BLaER1 (cell line): ENCODE results near the gene DIP2C.
"Not testable (repeated sequence)": the region's sequence is repeated elsewhere in the genome, so short reads cannot be mapped to it uniquely, and the experiment has no call there.

ENCODE experiments used
- H3K27ac ChIP-seq: shearing (Covaris generic); formaldehyde crosslinking; 2 replicates; pipeline ENCODE4 v1.8.1; 2022
- H3K27me3 ChIP-seq: shearing (Covaris generic); formaldehyde crosslinking; 2 replicates; pipeline ENCODE4 v1.8.1; 2022
- H3K36me3 ChIP-seq: shearing (Covaris generic); formaldehyde crosslinking; 2 replicates; pipeline ENCODE4 v1.8.1; 2022
- H3K4me1 ChIP-seq: shearing (Covaris generic); formaldehyde crosslinking; 2 replicates; pipeline ENCODE4 v1.8.1; 2022
- H3K4me2 ChIP-seq: shearing (Covaris generic); formaldehyde crosslinking; 2 replicates; pipeline ENCODE4 v1.8.1; 2022
- H3K4me3 ChIP-seq: shearing (Covaris generic); formaldehyde crosslinking; 2 replicates; pipeline ENCODE4 v1.8.1; 2022
- H3K9ac ChIP-seq: shearing (Covaris generic); formaldehyde crosslinking; 2 replicates; pipeline ENCODE4 v1.8.1; 2022
- H3K9me3 ChIP-seq: shearing (Covaris generic); formaldehyde crosslinking; 2 replicates; pipeline ENCODE4 v1.8.1; 2022
- H4K20me1 ChIP-seq: shearing (Covaris generic); formaldehyde crosslinking; 2 replicates; pipeline ENCODE4 v1.8.1; 2022
- Cebpa-rat ChIP-seq: shearing (Covaris generic); IDR thresholded peaks from 2 replicates; pipeline ENCODE4 v1.8.1; 2022

DIP2C gene

DNA sequence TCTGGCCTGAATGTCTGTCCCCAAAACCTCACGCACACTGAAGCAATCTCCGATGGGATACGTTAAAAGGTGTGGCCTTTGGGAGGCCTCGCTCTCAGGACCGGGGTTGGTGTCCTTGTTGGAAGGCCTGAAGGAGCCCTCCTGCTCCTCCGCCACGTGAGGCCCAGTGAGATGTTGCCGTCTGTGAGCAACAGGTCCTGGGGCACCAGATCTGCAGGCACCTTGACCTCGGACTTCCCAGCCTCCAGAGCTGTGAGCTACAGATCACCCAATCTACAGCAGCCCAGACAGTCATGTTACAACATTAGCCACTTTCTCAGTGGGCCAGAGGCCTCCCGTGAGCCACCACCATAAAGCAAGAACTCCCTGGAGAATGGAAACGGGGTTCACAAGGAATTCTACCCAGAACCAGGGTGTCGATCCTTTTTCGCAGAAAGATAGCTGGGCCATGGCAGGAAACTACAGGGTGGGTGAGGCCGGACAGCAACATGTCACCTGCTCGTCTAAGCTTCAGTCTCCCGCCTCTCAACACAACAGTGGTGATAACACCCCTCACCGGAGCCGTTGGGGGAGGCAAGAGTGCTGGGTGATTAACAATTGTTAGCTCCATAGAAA is 87.0 kb downstream of the DIP2C start:
- H4K20me1 ChIP-seq, result peaks cover 100% of the 10 kb centered on the region
- no peak overlapping the region for H3K4me3 ChIP-seq
- H3K27me3 ChIP-seq, result peaks cover 27% of the 10 kb centered on the region
- H3K9me3 ChIP-seq, result no peaks in the 10 kb centered on the region
- H3K36me3 ChIP-seq, result no peaks in the 10 kb centered on the region
- peak overlapping the region; percentile 32 for H3K4me2 ChIP-seq
- no peak overlapping the region for H3K9ac ChIP-seq
- peaks cover 65% of the 10 kb centered on the region for H3K4me1 ChIP-seq
- H3K27ac ChIP-seq, result no peak overlapping the region
- no peak for TF ChIP-seq Cebpa-rat

DNA sequence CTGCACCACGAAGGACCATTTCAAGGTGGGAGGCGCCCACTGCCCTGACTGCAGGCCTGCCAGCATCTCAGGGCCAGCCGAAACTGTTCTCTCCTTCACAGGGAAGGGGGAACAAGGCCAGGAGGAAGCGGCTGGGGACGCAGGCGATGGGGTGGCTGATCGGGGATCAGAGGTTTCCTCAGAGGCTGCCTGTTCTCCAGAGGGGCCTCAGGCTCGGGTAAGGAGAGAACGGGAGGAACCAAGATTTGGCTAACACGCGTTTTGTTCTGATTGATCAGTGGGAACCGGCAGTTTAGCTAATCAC is 87.9 kb downstream of the DIP2C start:
- peaks cover 56% of the 10 kb centered on the region for H3K4me1 ChIP-seq
- no peak overlapping the region for H3K27ac ChIP-seq
- TF ChIP-seq Cebpa-rat, result no peak
- peaks cover 100% of the 10 kb centered on the region for H4K20me1 ChIP-seq
- peaks cover 20% of the 10 kb centered on the region for H3K27me3 ChIP-seq
- no peaks in the 10 kb centered on the region for H3K9me3 ChIP-seq
- H3K9ac ChIP-seq, result no peak overlapping the region
- peak overlapping the region; percentile 32 for H3K4me2 ChIP-seq
- H3K36me3 ChIP-seq, result peaks cover 7% of the 10 kb centered on the region; the same call in 1 of the 2 replicates
- H3K4me3 ChIP-seq, result no peak overlapping the region

DNA sequence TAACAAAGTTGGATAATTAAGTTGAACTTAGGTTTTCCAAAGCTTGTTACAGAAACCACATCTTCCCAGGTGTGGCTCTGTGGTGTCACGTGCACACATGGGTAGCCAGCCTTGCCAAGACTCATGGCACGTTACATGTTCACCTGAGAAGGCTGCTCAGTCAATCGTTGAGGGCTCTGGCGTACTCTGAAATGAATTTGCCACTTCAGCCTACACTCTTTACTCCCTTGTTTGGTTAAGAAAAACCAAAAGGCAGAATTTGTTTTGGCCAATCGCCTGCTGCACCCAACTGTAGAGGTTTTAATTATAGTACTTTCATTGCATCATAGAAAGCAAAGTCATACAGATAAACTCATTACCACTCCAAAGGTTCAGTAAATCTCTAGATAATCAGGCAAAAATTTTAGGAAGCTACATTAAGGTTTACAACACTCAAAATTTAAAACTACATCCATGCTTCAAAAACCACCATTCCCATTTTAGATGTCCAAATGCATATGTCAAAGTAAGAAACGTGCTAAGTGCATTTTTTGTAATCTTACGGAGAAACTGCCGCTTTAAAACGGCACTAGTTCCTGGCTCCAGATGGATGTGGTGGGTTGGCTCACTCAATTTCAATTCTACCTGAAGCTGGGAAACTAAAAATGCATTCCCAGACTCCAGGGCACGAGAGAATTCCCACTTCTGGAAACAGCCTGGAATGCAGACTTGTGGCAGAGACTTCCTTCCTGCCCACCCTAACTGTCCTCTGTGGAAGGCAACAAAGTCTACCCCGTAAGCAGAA is 88.4 kb downstream of the DIP2C start:
- H3K36me3 ChIP-seq, result peaks cover 7% of the 10 kb centered on the region; the same call in 1 of the 2 replicates
- no peak overlapping the region for H3K4me3 ChIP-seq
- no peak for TF ChIP-seq Cebpa-rat
- peaks cover 100% of the 10 kb centered on the region for H4K20me1 ChIP-seq
- peaks cover 51% of the 10 kb centered on the region for H3K4me1 ChIP-seq
- H3K27ac ChIP-seq, result no peak overlapping the region
- H3K9ac ChIP-seq, result no peak overlapping the region
- peaks cover 15% of the 10 kb centered on the region; the same call in 1 of the 2 replicates for H3K27me3 ChIP-seq
- no peaks in the 10 kb centered on the region for H3K9me3 ChIP-seq
- peak overlapping the region; percentile 32 for H3K4me2 ChIP-seq

DNA sequence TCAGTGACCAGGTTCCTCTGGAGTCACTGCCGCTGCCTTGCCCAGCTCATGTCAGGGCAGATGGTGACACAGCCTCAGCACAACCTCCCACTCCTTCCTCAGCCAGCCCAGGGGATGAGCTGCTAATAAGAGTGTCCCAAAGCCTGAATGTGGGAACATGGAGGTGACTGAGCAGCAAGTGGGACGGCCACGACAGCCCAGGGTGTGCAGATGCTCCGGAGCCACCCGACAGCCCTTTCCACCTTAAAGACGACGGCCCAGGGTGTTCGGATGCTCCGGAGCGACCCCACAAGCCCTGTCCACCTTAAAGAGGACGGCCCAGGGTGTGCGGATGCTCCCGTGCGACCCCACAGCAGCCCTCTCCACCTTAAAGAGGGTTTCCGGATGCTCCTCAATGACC is 89.2 kb downstream of the DIP2C start:
- H3K27ac ChIP-seq, result no peak overlapping the region
- peaks cover 6% of the 10 kb centered on the region; the same call in 1 of the 2 replicates for H3K27me3 ChIP-seq
- H4K20me1 ChIP-seq, result peaks cover 100% of the 10 kb centered on the region
- no peak for TF ChIP-seq Cebpa-rat
- H3K4me3 ChIP-seq, result no peak overlapping the region
- no peak overlapping the region for H3K4me2 ChIP-seq
- H3K9ac ChIP-seq, result no peak overlapping the region
- peaks cover 42% of the 10 kb centered on the region for H3K4me1 ChIP-seq
- H3K9me3 ChIP-seq, result no peaks in the 10 kb centered on the region
- peaks cover 7% of the 10 kb centered on the region; the same call in 1 of the 2 replicates for H3K36me3 ChIP-seq

DNA sequence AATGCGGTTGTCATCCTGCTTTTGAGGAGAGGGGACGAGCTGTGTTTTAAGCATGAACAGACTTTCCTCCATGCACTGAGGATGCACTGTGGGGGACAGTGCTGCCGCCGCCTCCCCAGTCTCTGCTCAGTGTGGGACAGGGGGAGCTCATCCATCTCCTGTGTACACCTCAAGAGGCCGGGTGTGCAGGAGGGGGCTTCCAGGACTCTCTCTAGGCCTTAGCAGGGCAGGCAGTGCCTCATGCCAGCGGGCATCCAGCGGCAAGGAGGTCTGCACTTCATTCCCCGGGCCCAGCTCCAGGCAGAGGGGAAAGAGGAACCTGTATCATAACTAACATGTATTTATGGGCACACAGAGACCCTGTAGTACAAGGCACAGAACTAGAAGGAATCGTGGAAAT is 89.7 kb downstream of the DIP2C start:
- Histone ChIP-seq H3K4me1 (peaks cover 46% of the 10 kb centered on the region), H3K4me2 (no peak overlapping the region), H3K4me3 (no peak overlapping the region), H3K27ac (no peak overlapping the region), H3K36me3 (peaks cover 7% of the 10 kb centered on the region; the same call in 1 of the 2 replicates), H4K20me1 (peaks cover 100% of the 10 kb centered on the region), H3K27me3 (peaks cover 2% of the 10 kb centered on the region; the same call in 1 of the 2 replicates), H3K9me3 (no peaks in the 10 kb centered on the region), H3K9ac (no peak overlapping the region)
- no peak for TF ChIP-seq Cebpa-rat

DNA sequence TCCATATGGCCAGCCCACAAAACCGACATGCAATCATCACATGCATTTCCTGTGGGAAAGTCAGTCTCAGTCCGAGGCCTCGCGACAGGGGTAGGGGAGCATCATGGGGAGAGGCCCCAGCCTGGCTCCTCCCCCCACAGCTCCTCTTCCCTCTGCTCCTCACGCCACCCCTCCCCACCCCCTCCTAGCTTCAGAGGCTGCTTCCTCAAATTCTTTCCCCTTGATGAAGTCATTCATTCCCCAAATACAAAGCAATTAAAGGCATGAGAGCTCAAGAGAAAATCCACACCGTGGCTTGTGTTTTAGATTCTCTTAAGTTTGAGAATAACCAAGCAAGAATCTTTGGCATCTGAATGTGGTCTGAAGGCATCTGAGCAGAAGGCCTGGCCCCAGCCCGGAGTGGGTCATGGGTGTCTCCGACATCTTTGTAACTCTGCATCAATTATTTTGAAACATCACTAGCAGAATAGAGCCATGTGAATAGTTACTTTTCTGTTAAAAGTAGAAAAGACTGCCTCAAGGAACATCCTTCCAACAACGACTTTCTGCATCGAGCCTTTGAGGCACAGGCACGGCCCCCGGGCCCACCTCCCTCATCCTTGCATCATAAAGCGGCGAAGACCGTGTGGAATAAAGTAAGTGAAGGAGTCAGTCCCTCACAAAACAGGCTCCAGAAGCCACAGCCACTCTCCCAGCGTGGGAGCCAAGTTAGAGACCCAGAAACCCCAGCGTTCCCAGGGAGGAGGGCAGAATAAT is 90.9 kb downstream of the DIP2C start:
- peaks cover 49% of the 10 kb centered on the region for H3K4me1 ChIP-seq
- H4K20me1 ChIP-seq, result peaks cover 100% of the 10 kb centered on the region
- no peak overlapping the region for H3K4me3 ChIP-seq
- no peak for TF ChIP-seq Cebpa-rat
- no peaks in the 10 kb centered on the region for H3K27me3 ChIP-seq
- H3K27ac ChIP-seq, result no peak overlapping the region
- H3K36me3 ChIP-seq, result peaks cover 7% of the 10 kb centered on the region; the same call in 1 of the 2 replicates
- H3K4me2 ChIP-seq, result 0 out of 2 replicates have a peak overlapping the region, but pooled peaks have one; percentile 4
- H3K9me3 ChIP-seq, result no peaks in the 10 kb centered on the region
- no peak overlapping the region for H3K9ac ChIP-seq

DNA sequence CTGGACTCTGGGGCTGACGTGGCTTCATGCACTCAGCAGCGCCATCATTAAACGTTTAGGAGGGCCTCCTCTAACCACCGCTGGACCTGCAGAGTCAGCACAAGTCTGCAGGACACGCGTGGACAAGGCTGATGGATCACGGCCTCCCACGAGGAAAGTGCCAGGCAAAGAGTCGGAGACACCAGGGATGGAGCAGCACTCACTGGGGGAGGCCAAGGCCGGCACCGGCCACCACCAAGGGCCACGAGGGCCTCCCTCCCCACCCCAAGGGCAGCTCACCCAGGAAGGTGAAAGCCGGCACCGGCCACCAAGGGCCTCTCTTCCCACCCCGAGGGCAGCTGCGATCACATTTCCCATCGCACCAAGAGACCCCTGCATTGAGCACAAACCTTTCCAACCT is 91.5 kb downstream of the DIP2C start:
- Histone ChIP-seq H3K4me1 (peaks cover 49% of the 10 kb centered on the region), H3K36me3 (peaks cover 7% of the 10 kb centered on the region; the same call in 1 of the 2 replicates), H3K9me3 (no peaks in the 10 kb centered on the region), H3K27me3 (no peaks in the 10 kb centered on the region), H3K27ac (no peak overlapping the region), H3K9ac (no peak overlapping the region), H3K4me3 (no peak overlapping the region), H3K4me2 (no peak overlapping the region), H4K20me1 (peaks cover 100% of the 10 kb centered on the region)
- no peak for TF ChIP-seq Cebpa-rat

DNA sequence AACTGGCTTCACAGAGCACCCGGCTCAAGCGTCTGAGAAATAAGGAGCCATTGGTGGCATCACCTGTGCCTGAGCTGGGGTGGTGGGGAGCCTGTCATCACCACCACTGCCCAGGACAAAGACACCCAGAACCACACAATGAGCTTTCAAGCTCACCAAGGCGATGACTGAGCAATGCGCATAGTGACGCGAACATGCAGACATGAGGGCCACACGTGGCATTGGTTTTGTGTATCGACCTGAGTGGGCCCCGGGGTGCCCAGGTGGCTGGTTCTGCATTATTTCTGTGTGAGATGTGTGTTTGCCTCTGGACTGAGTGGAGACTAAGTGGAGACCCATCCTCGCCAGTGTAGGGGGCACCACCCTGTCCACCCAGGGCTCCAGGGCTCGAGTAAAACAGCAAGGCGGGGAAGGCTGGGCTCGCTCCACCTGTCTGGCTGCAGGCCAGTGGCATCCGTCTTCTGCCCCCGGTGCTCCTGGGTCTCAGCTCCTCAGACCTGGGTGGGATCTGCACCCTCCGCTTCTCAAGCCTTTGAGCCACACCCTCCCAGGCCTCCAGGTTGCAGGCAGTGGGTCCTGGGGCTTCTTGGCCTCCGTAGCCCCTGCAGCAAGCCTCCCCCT is 92.6 kb downstream of the DIP2C start:
- Histone ChIP-seq H3K9ac (no peak overlapping the region), H3K4me2 (no peak overlapping the region), H4K20me1 (peaks cover 100% of the 10 kb centered on the region), H3K27ac (no peak overlapping the region), H3K9me3 (no peaks in the 10 kb centered on the region), H3K4me1 (peaks cover 43% of the 10 kb centered on the region), H3K36me3 (peaks cover 7% of the 10 kb centered on the region; the same call in 1 of the 2 replicates), H3K27me3 (no peaks in the 10 kb centered on the region), H3K4me3 (no peak overlapping the region)
- no peak for TF ChIP-seq Cebpa-rat

DNA sequence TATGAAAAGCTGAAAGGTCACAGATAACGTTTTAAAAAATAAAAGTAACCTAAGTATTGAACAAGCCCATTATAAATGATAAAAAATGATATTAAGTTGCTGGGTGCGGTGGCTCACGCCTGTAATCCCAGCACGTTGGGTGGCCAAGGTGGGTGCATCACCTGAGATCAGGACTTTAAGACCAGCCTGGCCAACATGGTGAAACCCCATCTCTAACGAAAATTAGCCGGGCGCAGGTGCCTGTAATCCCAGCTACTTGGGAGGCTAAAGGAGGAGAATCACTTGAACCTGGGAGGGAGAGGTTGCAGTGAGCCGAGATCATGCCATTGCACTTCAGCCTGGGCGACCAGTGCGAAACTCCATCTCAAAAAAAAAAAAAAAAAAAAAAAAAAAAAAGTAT is 93.3 kb downstream of the DIP2C start:
- H3K36me3 ChIP-seq, H3K27me3 ChIP-seq, H3K4me2 ChIP-seq, H3K9ac ChIP-seq, H3K4me3 ChIP-seq, H3K9me3 ChIP-seq, H3K27ac ChIP-seq: not testable (repeated sequence)
- Histone ChIP-seq H3K4me1 (peaks cover 43% of the 10 kb centered on the region), H4K20me1 (peaks cover 100% of the 10 kb centered on the region)
